Ecto neural progenitor cell (in vitro differentiated cells): ENCODE results near the gene CNTN2.

ENCODE experiments used
- DNase-seq: peaks from one replicate; pipeline ENCODE4 v3.0.0-alpha.2; 2018; ENCODE audit warnings: low spot score

The CNTN2 gene

DNA sequence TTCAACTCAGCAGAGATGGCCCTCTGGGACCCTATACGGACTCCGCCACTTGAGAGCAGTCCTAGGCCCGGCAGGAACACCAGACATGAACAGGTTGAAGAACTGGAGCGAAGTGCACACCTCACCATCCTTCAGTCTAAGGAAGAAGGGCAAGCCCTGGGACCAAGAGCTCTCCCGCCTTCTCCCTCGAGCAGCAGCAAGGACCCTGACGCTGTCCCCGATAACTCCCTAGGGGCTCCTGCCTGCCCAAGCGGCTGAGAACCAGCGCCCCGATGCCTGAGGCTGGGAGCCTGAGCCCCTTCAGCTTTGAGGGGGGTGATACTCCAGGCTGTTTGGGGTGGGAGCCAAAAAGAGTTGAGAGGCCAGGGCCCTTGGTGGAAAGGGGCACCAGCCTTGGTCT lies 31.1 kb downstream of the CNTN2 start:
- DNase-seq: no peak

DNA sequence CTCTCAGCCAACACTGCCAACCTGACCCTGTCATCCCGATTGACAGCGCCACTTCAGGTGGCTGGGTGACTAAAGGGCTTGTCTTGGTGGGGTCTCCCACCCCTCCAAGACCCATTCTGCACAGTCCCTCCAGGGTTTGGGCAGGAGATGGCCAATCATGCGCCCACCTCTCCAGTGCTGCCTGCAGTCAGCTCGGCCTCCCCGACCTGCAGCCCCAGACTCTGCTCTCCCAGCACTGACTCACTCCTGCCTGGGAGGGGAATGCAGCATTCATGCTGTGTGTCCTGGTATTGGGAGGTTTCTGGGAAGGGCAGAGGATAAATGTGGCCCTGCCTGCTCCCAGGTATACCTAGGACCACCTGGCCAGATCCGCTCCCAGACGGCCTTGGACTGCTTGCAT lies 31.5 kb downstream of the CNTN2 start:
- no peak for DNase-seq

DNA sequence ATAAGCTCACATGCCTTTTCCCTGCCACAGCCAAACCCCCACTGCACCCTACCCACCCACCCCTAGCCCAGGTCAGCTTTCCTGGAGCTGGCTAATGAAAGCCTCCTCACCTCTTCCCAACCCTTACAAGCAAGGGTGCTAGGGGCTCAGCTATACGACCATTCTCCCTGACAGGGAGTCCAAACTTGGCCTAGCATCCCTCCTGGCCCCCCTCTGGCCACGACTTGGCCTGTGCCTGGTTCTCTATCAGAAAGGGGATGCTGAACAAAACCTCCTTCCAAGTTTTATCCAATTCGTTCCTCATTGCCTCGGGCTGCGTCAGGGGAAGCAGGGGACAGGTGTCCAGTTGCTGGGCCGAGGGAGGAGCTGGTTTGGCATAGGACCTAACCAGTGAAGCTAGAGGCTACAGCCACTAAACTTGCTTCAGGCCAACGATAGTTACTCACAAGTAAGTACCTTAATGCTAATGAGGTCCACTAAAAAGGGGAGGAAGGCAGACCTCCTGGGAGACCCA lies 32.7 kb downstream of the CNTN2 start:
- DNase-seq: no peak

DNA sequence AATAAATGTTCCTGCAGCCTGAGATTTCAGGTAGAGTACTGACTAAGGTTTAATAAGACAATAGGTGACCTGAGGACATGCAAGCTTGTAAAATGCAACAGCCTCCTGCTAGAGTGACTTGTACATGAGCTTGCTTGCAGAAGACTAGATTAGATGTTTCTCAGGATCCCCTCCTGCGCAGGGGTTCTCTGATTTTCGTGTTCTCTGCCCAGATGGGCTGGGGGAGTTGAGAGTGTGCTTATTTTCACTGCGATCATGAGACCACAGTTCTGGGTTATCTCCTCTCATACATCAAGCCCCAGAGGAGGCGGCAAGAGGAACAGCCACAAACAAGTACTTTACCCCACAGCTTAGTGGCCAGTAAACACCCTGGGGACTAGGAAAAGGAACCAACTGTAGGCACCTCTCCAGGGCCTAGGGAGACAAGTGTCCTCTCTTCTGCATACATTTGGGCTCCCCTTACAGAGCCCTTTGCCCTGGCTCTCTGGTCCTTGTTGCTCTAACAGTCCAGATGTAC lies 33.3 kb downstream of the CNTN2 start:
- DNase-seq: no peak

DNA sequence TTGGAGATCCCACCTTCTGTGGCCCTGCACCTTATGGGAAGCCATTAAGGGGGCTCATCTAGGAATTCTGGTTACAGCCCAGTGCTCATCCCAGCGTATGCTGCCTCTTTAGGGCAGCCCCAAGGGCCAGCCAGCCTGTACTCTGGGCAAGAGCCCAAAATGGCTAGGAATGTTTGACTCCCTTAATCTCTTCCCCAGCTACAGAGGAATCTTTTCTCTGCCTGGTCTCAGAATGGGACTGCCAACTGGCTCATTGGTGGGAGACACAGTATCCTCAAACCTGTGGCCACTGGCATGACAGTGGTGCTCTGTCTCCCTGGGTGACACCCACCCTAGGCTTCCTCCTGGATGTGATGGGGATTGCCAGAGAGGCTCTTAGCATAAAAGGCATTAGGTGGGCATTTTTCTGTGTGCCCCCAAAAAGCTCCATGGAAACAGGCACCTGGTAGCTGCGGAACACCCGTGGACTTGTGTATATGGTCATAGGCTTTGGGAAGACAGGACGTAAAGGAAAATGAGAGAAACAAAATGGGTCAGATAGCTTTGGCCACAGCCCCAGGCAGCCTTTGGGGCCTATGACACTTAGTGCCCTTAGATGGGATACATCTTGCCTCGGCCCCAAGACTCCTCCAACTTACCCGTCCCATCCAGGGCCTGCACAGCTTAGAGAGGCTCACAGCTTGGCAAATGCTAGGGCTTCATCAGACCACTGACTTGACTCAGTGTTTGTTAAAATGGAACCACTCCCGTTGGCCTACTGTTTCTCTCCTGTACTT lies 34.3 kb downstream of the CNTN2 start:
- no peak for DNase-seq

DNA sequence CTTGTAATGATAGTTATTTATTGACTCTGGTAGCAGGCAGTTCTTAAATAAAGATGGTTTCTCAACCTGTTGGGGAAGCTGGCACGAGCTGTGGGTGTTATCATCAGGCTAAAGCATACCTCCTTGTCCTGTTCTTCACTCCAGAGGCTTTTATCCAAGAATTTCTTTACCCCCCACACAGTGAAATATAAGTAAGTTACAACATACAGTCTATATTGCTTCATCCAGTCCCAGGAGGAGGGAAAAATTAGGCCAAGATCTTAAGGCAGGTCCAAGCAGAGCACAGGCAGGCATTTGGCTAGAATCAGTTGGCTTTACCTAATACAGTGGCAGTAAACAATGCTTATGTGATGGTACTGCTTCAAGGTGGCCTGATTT lies 34.9 kb downstream of the CNTN2 start:
- DNase-seq: no peak

DNA sequence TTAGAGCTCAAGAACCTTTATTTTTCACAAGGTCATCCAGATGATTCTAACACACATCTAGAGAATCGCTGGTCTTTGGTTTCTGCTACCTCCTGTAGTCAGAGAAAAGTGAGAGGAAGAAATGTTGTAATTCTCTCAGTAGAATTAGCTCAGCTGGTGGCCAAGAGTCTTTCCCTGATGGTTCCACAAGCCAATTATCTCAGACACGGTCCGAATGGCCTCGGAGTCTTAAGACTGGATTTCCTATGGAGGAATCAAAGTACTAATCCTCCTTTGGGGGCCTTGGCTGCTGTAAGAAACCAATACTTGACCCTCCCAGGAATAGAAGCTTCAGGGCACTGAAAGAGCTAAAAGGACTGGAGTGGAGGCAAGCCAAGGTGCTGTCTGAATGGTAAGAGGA lies 39.4 kb downstream of the CNTN2 start:
- no peak for DNase-seq

DNA sequence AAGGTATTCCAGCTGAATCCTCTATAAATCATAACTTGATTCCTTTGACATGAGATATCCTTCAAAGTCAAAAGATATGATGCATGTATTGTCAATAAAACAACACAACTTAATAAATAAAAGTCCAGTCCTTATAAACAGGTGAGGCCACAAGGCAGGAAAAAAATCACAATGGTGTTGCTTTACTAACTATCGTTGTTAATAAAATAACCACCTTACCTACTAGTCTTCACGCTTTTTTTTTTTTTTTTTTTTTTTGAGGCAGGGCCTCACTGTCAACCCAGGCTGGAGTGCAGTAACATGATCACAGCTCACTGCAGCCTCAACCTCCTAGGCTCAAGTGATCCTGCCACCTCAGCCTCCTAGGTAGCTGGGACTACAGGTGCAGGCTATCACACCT lies 41.3 kb downstream of the CNTN2 start, which contains the start of gene TMEM81:
TMEM81 (minus strand) TSS at position 101 of the 400 bp plus-strand sequence. CDS start 140 bp downstream, outside the sequence.
- no peak for DNase-seq

DNA sequence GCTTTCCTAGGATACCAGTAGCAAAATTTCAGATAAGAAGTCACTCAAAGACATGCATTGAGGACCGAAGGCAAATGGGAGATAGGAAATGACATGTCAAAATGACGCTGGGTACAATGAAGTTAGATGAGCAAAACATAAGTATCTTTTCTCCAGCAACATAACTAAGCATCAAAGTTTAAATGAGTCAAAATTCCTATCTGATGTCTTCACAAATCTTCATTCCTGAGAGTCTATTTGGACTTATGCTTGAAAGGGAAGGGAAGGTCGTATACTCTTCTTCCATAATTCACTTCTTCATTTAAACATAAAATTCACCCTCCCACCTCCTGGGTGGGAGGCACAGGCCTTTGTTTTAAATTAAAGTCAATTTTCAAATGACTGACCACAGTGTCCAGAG lies 45.3 kb downstream of the CNTN2 start:
- DNase-seq: no peak

DNA sequence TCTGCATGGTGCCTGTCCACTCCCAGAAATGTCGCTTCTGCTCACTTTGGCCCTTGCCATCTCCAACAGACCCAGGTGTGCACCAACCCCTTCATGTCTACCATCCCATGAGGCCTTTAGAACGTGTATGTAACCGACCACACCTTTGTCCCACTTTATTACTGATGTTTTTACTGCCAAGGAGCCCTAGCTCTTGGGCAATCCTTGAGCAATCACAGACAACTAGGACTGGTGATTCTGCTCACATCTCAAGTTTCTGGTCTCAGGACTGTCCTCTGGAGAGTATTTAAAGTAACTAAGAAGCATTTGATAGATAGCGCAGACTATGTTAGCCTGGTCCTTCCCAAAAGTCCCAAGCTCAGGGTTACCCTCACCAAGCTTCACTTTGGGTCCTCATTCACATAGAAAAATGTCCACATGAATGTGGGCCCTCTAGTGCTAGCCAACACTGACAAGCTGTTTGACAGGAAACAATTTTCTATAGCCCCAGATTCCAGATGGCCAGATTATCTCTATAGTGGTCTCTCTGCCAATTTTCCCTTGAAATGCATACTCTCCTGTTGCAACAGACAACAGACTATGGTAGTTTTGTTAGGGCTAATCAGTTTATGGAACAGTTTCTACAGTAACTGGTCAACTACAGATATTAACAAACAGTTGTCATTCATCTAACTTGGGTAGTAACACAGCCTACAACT lies 48.2 kb downstream of the CNTN2 start:
- DNase-seq: no peak

DNA sequence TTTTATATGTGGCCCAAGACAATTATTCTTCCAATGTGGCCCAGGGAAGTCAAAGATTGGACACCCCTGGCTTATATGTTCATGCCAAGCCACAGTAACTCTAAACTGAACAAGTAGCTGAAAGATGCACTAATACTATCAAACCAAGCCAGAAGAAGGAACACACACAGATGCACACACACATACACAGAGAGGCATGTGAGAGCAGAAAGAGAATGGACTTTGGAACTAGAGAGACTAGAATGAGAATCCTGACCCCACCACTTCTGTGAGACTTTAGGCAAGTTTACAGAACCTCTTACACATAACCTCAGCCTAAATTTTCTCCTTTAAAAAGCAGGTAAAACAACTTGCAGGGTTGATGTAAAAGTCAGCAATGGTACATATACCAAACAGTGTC lies 52.4 kb downstream of the CNTN2 start:
- DNase-seq: no peak

DNA sequence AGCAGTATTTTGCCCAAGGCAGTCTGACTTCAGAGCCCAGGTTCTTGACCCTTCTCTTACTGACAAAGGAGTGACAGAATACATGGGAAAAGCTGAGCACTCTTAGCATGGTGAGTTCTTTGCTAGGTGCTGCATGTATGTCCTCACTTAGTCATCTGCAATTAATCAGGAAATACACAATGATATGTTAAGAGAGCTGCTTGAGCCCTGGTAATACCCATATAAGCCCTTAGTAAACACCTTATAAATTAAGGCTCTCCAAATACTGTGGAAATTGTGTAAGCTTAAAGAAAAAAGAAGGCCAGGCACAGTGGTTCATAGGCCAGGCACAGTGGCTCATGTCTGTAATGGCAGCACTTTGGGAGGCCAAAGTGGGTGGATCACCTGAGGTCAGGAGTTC lies 55.2 kb downstream of the CNTN2 start:
- DNase-seq: no peak

DNA sequence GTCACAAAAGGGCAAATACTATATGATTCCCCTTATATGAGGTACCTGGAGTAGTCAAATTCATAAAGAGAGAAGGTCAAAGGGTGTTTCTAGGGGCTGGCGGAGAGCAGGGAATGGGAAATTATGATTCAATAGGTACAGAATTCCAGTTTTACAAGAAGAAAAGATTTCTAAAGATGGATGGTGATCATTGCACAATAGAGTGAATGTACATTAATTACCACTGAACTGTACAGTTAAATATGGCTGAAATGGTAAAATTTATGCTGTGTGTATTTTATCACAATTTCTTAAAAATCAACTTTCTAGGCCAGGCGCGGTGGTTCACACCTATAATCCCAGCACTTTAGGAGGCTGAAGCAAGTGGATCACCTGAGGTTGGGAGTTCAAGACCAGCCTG lies 59.4 kb downstream of the CNTN2 start:
- no peak for DNase-seq

DNA sequence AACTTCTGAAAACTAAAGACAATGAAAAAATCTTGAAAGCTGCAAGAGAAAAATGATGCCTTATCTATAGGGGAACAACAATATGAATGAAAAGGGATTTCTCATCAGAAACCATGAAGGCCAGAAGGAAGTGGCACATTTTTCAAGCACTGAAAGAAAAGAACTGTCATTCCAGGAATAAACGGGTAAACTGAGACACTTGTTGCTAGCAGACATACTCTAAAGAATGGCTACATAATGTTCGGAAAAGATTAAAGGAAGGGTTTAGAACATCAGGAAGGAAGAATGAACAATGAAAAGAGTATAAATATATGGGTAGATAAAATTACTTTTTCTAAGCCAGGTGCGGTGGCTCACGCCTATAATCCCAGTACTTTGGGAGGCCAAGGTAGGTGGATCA lies 64.3 kb downstream of the CNTN2 start:
- DNase-seq: no peak

DNA sequence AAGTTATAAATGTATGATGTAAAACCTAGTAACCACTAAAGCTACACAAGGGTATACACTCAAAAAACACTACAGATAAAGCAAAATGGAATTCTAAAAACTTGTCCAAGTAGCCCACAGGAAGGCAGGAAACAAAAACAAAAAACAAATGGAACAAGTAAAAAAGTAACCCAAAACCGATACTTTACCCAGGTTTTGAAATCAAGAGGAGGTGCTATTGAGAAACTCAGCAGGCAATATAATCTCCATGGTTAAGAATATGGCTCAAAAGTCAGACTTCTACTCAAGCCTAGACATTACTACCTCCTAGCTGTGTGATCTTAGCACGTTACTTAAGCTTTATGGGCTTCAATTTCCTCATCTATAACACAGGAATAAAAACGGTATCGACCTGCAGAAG lies 65.5 kb downstream of the CNTN2 start:
- no peak for DNase-seq

DNA sequence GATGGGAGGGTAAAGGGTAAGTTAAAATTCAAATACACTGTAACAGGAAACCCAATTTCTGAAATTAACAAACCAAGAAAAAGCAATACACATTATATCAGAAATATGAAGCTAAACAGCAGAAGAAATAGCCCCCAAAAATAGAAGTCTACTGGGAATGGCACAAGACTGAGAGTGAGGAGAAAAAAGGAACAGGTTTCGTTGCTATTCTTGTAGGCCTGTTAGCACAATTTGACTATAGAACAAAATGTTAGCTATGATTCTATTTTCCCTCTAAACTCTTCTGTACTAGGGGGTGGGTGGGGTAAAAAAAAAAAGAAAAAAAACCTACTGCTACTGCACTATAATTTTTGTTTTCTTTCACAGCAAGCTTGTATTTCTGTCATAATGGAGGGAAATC lies 66.3 kb downstream of the CNTN2 start:
- DNase-seq: no peak

DNA sequence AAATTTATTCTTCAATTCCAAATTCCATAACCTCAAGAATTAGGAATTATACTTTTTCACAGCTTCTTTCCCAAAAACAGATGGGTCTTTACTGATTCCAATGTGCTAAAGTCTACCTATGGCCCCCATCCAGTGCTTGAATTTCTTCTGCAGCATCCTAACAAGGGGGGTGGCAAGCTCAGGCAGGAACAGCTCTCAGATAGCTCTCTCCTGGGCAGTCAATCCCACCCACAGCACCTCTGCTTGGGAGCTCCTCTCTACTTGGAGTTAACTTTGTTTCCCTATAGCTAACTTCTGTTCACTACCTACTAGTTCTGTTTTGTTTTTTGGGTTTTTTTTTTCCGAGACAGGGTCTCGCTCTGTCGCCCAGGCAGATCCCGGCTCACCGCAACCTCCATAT lies 66.7 kb downstream of the CNTN2 start:
- DNase-seq: no peak

DNA sequence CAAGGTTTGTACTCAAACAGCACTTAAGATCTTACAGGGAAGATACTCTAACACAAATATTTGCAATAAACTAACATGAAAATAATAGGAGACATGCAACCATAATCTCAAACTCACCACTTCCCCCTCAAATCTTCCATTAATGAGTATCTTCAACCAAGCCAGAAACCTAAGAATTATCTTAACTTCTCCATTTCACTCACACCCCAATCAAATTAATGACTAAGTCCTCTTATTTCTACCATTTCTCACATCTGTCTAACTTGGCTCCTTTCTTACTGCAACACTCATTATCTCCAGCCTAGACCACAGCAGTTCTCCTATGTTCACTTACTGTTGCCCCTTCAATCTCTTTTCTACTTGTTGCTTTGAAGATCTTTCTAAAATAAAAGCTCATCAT lies 68.3 kb downstream of the CNTN2 start:
- DNase-seq: no peak

DNA sequence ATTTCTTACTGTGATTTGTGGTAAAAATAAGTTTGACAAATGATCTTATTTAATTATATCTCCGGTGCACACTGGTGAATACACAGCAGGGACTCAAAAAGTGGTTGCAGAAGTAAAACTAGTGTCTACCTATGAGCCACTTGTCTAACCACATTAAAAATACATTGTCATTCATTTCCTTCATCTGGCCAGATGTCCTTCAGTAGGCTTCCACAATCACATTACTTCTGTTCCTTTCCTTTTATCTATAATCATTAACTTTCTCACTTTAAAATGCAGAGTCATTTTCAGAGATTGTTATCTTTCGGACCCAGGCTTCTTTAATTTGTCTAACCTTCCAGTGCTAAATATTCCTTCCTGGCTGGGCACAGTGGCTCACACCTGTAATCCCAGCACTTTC lies 75.7 kb downstream of the CNTN2 start:
- no peak for DNase-seq

DNA sequence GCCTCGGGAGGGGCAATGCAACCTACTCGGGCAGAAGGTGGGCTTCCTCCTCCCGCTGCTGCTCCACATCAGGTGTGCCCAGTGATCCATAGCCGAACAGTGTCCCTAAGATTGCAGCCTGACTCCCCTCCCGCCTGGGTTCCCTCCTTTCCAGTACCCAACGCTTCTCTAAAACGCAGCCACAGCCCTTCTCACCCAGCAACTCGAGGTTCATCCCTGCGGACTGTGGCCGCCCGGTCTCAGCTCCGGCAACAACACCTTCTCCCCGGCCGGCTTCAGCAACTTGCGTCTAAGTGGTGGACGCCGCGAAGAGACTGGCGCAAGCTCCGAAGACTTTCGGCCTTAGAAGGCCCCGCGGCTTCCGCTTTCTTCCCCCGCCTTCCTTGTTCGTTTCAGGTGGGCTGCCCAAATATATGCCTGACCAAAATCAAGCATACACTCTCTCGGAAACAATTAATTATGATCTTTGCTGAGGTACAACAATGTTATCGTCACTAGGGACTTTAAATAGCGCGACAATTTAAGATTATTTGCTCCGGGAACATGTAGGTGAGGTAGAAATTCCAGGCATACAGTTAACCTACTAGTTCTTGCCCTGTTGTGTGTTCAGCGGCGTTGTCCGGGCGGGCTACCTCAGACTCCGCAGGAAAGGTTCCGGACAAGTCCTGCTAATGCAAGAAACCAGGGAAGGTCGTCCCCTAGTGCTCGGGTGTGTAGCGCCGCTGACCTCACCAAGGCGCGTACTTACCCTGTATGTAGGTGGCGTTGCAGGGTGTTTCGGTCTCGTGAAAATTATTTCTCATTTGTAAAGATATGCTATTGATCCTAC lies 78.9 kb downstream of the CNTN2 start, which contains the start of gene RBBP5:
RBBP5 (minus strand) TSS at position 319 of the 829 bp plus-strand sequence; CDS start at position 214, 105 bp downstream.
- peak; percentile 95 for DNase-seq

DNA sequence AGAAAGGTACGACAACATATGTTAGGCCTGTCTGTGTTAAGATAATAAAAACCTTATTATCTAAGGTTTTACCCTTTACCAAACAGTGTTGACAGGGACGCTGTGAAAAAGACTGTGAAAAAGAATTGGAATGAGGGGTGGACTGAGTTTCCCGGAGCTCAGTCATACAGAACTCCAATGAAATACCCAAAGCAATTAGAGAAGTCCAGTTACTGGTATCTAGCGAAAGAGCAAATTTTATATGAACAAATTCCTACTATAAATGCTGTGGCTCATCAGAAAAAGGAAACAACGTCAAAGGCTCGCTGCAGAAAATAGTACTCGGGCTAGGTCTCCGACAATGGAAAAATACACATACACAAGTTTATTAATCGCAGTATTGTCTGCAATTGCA lies 79.5 kb downstream of the CNTN2 start:
- DNase-seq: no peak

DNA sequence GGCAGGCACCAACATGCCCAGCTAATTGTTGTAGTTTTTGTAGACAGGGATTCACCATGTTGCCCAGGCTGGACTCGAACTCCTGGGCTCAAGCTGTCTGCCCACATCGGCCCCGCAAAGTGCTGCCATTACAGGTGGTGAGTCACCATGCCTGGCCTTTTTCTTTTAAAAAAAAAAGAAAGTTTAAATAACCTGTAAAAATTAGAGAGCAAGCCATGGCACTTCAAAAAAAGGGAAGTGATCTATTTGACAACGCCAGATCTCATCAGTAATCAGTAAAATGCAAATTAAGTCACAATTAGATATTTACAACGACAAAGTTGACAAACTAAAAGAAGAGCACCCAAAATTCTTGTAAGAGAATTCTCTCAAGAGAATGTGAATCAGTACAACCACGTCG lies 81.7 kb downstream of the CNTN2 start:
- DNase-seq: no peak
